ENCODE results near the gene FAM90A1.
"Not testable (repeated sequence)": the region's sequence is repeated elsewhere in the genome, so short reads cannot be mapped to it uniquely, and the experiment has no call there.

The FAM90A1 gene

GRCh38 chr12:8251616-8252015, 24.2 kb upstream of the FAM90A1 start:
- DNase-seq; H2AFZ ChIP-seq (ENCODE audit: low read length); H3K4me2 ChIP-seq (ENCODE audit: low read depth, low read length): not testable (repeated sequence)

GRCh38 chr12:8246941-8247535, 19.6 kb upstream of the FAM90A1 start:
- not testable (repeated sequence) for H3K9me3 ChIP-seq (replicated peaks; ENCODE audit: insufficient read depth, low read length); H3K9ac ChIP-seq (ENCODE audit: low read length); H3K79me2 ChIP-seq (ENCODE audit: low read length); H3F3A ChIP-seq (ENCODE audit: insufficient read depth, low read length); DNase-seq; H3K27ac ChIP-seq (ENCODE audit: low read length); H3K4me2 ChIP-seq (ENCODE audit: low read depth, low read length); H4K20me1 ChIP-seq (ENCODE audit: insufficient read depth, low read length); H3K4me3 ChIP-seq (ENCODE audit: low read length); H3K4me1 ChIP-seq (ENCODE audit: low read length); H3K27me3 ChIP-seq (replicated peaks; ENCODE audit: insufficient read depth, low read length); H3K9me2 ChIP-seq (replicated peaks; ENCODE audit: insufficient read depth, low read length); H2AFZ ChIP-seq (ENCODE audit: low read length); H3K36me3 ChIP-seq (replicated peaks; ENCODE audit: insufficient read depth, low read length)

More at GRCh38 chr12:8251616-8252015, 24.2 kb upstream of the FAM90A1 start:
- not testable (repeated sequence) for H3K9me3 ChIP-seq (replicated peaks; ENCODE audit: insufficient read depth, low read length); H3K4me1 ChIP-seq (ENCODE audit: low read length); H3K9me2 ChIP-seq (replicated peaks; ENCODE audit: insufficient read depth, low read length); H3K9ac ChIP-seq (ENCODE audit: low read length); H3K27me3 ChIP-seq (replicated peaks; ENCODE audit: insufficient read depth, low read length); H3F3A ChIP-seq (ENCODE audit: insufficient read depth, low read length); H3K27ac ChIP-seq (ENCODE audit: low read length); H4K20me1 ChIP-seq (ENCODE audit: insufficient read depth, low read length); H3K4me3 ChIP-seq (ENCODE audit: low read length); H3K36me3 ChIP-seq (replicated peaks; ENCODE audit: insufficient read depth, low read length); H3K79me2 ChIP-seq (ENCODE audit: low read length)

- not testable (repeated sequence) for H3K36me3 ChIP-seq (replicated peaks; ENCODE audit: insufficient read depth, low read length); H4K20me1 ChIP-seq (ENCODE audit: insufficient read depth, low read length); H3K9me2 ChIP-seq (replicated peaks; ENCODE audit: insufficient read depth, low read length); H3K4me1 ChIP-seq (ENCODE audit: low read length); H3F3A ChIP-seq (ENCODE audit: insufficient read depth, low read length); H3K79me2 ChIP-seq (ENCODE audit: low read length); H3K9me3 ChIP-seq (replicated peaks; ENCODE audit: insufficient read depth, low read length); H3K27me3 ChIP-seq (replicated peaks; ENCODE audit: insufficient read depth, low read length)
- Histone ChIP-seq H3K4me3 (ENCODE audit: low read length) (peak overlapping the region; percentile 67), H3K4me2 (ENCODE audit: low read depth, low read length) (peak overlapping the region; percentile 50; the same call in 1 of the 2 replicates), H3K9ac (ENCODE audit: low read length) (peak overlapping the region; percentile 65), H2AFZ (ENCODE audit: low read length) (peak overlapping the region; percentile 75; the same call in 1 of the 2 replicates), H3K27ac (ENCODE audit: low read length) (peak overlapping the region; percentile 72; the same call in 1 of the 2 replicates)
- DNase-seq = peak; percentile 86
These were observed 16.3 kb upstream of the FAM90A1 start for GRCh38 chr12:8243682-8244161.

- Histone ChIP-seq H3K4me2 (ENCODE audit: low read depth, low read length) (peak overlapping the region; percentile 50; the same call in 1 of the 2 replicates), H2AFZ (ENCODE audit: low read length) (0 out of 2 replicates have a peak overlapping the region, but pooled peaks have one; percentile 75), H3K4me3 (ENCODE audit: low read length) (peak overlapping the region; percentile 67), H3K9ac (ENCODE audit: low read length) (peak overlapping the region; percentile 70), H3K27ac (ENCODE audit: low read length) (peak overlapping the region; percentile 72; the same call in 1 of the 2 replicates)
- H3K4me1 ChIP-seq (ENCODE audit: low read length); H3K9me2 ChIP-seq (replicated peaks; ENCODE audit: insufficient read depth, low read length); H4K20me1 ChIP-seq (ENCODE audit: insufficient read depth, low read length); H3F3A ChIP-seq (ENCODE audit: insufficient read depth, low read length); H3K79me2 ChIP-seq (ENCODE audit: low read length); H3K27me3 ChIP-seq (replicated peaks; ENCODE audit: insufficient read depth, low read length); H3K9me3 ChIP-seq (replicated peaks; ENCODE audit: insufficient read depth, low read length); H3K36me3 ChIP-seq (replicated peaks; ENCODE audit: insufficient read depth, low read length): not testable (repeated sequence)
- peak; percentile 93 for DNase-seq
These were observed 15.7 kb upstream of the FAM90A1 start for GRCh38 chr12:8242880-8243681.

GRCh38 chr12:8242622-8242879, 15.1 kb upstream of the FAM90A1 start:
- H3K27me3 ChIP-seq (replicated peaks; ENCODE audit: insufficient read depth, low read length); DNase-seq; H3F3A ChIP-seq (ENCODE audit: insufficient read depth, low read length); H3K79me2 ChIP-seq (ENCODE audit: low read length); H3K4me1 ChIP-seq (ENCODE audit: low read length); H2AFZ ChIP-seq (ENCODE audit: low read length); H4K20me1 ChIP-seq (ENCODE audit: insufficient read depth, low read length); H3K36me3 ChIP-seq (replicated peaks; ENCODE audit: insufficient read depth, low read length); H3K9me3 ChIP-seq (replicated peaks; ENCODE audit: insufficient read depth, low read length); H3K9me2 ChIP-seq (replicated peaks; ENCODE audit: insufficient read depth, low read length): not testable (repeated sequence)
- H3K4me3 ChIP-seq (ENCODE audit: low read length) = peak overlapping the region; percentile 65
- H3K4me2 ChIP-seq (ENCODE audit: low read depth, low read length) = peak overlapping the region; percentile 55; the same call in 1 of the 2 replicates
- H3K27ac ChIP-seq (ENCODE audit: low read length) = peak overlapping the region; percentile 47; the same call in 1 of the 2 replicates
- H3K9ac ChIP-seq (ENCODE audit: low read length) = peak overlapping the region; percentile 70

GRCh38 chr12:8241917-8242621, 14.7 kb upstream of the FAM90A1 start:
- H3K36me3 ChIP-seq (replicated peaks; ENCODE audit: insufficient read depth, low read length); H3K9me2 ChIP-seq (replicated peaks; ENCODE audit: insufficient read depth, low read length); H3K4me1 ChIP-seq (ENCODE audit: low read length); H3K9me3 ChIP-seq (replicated peaks; ENCODE audit: insufficient read depth, low read length); H3K79me2 ChIP-seq (ENCODE audit: low read length); H3K27me3 ChIP-seq (replicated peaks; ENCODE audit: insufficient read depth, low read length); H3F3A ChIP-seq (ENCODE audit: insufficient read depth, low read length); H4K20me1 ChIP-seq (ENCODE audit: insufficient read depth, low read length); H2AFZ ChIP-seq (ENCODE audit: low read length): not testable (repeated sequence)
- DNase-seq = peak; percentile 33
- Histone ChIP-seq H3K4me3 (ENCODE audit: low read length) (peak overlapping the region; percentile 65), H3K9ac (ENCODE audit: low read length) (peak overlapping the region; percentile 70), H3K4me2 (ENCODE audit: low read depth, low read length) (peak overlapping the region; percentile 55; the same call in 1 of the 2 replicates), H3K27ac (ENCODE audit: low read length) (peak overlapping the region; percentile 76; the same call in 1 of the 2 replicates)

GRCh38 chr12:8240340-8241114, 13.1 kb upstream of the FAM90A1 start:
- H4K20me1 ChIP-seq (ENCODE audit: insufficient read depth, low read length); H3K9ac ChIP-seq (ENCODE audit: low read length); H3F3A ChIP-seq (ENCODE audit: insufficient read depth, low read length); H2AFZ ChIP-seq (ENCODE audit: low read length); H3K4me1 ChIP-seq (ENCODE audit: low read length); DNase-seq; H3K9me3 ChIP-seq (replicated peaks; ENCODE audit: insufficient read depth, low read length); H3K4me3 ChIP-seq (ENCODE audit: low read length); H3K27me3 ChIP-seq (replicated peaks; ENCODE audit: insufficient read depth, low read length); H3K79me2 ChIP-seq (ENCODE audit: low read length); H3K9me2 ChIP-seq (replicated peaks; ENCODE audit: insufficient read depth, low read length); H3K36me3 ChIP-seq (replicated peaks; ENCODE audit: insufficient read depth, low read length): not testable (repeated sequence)
- Histone ChIP-seq H3K4me2 (ENCODE audit: low read depth, low read length) (peak overlapping the region; percentile 45; the same call in 1 of the 2 replicates), H3K27ac (ENCODE audit: low read length) (peak overlapping the region; percentile 76; the same call in 1 of the 2 replicates)
